HG03280 (cell line): ENCODE results near the gene TBC1D9B.
"Not testable (repeated sequence)": the region's sequence is repeated elsewhere in the genome, so short reads cannot be mapped to it uniquely, and the experiment has no call there.

ENCODE experiments used
- ATAC-seq: cut with Tn5 transposase; IDR thresholded peaks from one replicate; pipeline ENCODE4 v1.9.1; 2021; ENCODE audit warnings: mild to moderate bottlenecking, moderate library complexity; ENCODE audit not compliant: unreplicated experiment

The TBC1D9B gene

DNA sequence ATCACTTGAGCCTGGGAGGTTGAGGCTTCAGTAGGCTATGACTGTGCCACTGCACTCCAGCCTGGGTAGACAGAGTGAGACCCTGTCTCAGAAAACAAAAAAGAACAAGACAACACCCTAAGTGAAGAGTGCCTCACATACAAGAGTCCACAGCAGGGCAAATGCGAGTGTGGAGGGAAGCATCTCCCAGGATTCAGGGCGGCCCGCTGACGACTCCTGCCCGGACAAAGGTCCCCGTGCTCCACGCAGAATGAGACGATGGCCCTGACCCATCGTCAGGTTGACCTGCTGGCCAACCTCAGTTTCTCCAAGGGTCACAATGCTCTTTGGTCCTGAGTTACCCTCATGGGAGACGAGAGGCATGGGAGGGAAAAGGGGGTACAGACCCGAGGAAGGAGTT is 67.4 kb downstream of the TBC1D9B start:
- no peak for ATAC-seq

DNA sequence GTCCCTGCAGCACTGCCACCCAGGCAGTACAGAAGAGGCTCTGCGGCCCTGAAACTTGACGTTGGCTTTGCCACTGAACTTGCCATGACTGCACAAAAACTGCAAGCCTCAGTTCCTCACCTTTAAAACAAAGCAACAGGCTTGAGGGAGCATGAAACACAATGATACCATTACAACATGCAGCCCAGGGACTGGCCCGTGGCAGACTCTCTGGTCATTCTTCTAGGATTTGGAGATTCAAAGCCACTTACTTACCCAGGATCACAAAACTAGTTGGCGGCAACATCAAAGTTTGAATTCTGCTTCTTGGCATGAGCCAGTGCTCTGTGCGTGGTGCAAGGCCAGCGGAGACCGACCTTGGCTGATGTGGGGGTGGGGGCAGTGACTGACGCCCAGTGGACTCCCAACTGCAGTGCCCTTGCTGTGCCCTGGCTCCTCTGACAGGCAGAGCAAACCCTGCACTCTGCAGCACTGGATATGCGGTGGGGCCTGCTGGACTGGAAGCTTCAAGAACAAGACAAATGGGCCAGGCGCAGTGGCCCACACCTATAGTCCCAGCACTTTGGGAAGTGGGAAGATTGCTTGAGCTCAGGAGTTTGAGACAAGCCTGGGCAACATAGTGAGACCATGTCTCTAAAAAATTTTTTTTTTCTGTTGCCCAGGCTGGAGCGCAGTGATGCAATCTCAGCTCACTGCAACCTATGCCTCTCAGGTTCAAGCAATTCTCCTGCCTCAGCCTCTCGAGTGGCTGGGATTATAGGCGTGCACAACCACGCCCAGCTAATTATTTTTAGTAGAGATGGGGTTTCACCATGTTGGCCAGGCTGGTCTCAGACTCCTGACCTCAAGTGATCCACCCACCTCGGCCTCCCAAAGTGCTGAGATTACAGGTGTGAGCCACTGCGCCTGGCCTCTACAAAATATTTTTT is 68.1 kb downstream of the TBC1D9B start:
- ATAC-seq: no peak

DNA sequence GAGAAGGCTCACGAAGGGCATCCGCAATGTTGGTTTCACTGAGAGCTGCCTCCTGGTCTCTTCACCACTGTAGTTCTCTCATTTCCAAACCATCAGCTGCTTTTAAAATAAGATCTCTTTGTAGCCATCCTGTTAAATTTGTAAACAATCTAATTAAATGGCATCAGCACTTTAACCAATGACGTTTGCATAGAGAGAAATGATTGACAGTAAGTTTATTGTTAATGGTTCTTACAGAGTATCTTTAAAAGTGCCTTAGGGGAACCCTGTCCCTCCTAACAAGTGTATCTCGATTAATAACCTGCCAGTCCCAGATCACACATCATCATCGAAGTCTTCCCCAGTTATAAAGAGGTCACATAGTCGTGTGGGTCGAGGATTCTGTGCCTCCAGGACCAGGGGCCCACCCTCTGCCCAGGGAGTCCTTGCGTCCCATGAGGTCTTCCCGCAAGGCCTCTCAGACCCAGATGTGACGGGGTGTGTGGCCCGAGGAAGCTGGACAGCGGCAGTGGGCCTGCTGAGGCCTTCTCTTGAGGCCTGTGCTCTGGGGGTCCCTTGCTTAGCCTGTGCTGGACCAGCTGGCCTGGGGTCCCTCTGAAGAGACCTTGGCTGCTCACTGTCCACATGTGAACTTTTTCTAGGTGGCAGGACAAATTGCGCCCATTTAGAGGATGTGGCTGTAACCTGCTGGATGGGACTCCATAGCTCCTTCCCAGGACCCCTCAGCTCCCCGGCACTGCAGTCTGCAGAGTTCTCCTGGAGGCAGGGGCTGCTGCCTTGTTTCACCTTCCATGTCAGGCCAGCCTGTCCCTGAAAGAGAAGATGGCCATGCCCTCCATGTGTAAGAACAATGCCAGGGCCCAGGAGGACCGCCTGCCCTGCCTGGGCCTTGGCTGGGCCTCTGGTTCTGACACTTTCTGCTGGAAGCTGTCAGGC is 70.4 kb downstream of the TBC1D9B start:
- no peak for ATAC-seq

DNA sequence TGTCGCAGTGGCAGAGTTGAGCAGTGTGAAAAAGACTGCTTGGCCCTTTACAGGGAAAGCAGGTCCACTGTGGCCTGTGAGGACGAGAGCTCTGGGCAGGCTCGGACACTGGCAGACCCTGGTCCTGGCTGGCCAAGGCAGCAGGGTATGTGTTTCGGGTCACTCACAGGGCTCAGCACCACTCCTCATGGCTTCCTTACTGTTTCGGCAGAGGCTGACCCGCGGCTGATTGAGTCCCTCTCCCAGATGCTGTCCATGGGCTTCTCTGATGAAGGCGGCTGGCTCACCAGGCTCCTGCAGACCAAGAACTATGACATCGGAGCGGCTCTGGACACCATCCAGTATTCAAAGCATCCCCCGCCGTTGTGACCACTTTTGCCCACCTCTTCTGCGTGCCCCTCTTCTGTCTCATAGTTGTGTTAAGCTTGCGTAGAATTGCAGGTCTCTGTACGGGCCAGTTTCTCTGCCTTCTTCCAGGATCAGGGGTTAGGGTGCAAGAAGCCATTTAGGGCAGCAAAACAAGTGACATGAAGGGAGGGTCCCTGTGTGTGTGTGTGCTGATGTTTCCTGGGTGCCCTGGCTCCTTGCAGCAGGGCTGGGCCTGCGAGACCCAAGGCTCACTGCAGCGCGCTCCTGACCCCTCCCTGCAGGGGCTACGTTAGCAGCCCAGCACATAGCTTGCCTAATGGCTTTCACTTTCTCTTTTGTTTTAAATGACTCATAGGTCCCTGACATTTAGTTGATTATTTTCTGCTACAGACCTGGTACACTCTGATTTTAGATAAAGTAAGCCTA is 71.3 kb downstream of the TBC1D9B start:
- no peak for ATAC-seq

DNA sequence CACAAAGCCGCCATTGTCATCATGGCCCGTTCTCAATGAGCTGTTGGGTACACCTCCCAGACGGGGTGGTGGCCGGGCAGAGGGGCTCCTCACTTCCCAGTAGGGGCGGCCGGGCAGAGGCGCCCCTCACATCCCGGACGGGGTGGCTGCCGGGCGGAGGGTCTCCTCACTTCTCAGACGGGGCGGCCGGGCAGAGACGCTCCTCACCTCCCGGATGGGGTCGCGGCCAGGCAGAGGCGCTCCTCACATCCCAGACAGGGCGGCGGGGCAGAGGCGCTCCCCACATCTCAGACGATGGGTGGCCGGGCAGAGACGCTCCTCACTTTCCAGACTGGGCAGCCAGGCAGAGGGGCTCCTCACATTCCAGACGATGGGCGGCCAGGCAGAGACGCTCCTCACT is 72.8 kb downstream of the TBC1D9B start:
- not testable (repeated sequence) for ATAC-seq

DNA sequence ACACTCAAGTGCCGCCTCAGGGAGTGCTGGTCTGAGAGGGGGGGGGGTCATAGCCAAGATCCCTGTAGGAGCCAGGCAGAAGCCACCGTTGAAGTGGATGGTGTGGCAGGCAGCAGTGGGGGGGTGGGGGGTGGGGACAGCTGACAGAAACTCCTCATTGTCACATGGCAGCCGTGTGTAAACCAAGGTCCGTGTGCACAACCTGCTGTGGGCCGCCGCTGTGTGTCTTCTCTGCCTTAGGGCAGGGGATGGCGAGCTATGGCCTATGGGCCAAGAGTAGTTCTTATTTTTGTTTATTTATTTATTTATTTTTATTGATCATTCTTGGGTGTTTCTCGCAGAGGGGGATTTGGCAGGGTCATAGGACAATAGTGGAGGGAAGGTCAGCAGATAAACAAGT is 73.6 kb downstream of the TBC1D9B start:
- ATAC-seq: no peak

DNA sequence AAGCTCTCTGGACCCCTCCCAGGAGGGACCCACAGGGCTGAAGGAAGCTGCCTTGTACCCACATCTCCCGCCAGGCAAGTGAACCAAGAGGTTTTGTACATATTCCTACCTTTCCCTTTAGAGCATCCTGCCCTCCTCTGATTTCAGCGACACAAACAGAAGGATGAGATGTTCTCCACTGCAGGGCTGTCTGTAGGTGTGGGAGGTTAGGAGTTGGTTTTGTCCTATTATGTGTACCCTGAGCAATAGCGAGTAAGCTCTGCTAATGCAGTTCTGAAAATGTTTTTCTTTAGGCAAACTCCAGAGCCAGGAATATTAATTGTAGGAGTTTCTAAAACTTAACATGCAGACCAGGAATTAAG is 74.0 kb downstream of the TBC1D9B start:
- no peak for ATAC-seq

DNA sequence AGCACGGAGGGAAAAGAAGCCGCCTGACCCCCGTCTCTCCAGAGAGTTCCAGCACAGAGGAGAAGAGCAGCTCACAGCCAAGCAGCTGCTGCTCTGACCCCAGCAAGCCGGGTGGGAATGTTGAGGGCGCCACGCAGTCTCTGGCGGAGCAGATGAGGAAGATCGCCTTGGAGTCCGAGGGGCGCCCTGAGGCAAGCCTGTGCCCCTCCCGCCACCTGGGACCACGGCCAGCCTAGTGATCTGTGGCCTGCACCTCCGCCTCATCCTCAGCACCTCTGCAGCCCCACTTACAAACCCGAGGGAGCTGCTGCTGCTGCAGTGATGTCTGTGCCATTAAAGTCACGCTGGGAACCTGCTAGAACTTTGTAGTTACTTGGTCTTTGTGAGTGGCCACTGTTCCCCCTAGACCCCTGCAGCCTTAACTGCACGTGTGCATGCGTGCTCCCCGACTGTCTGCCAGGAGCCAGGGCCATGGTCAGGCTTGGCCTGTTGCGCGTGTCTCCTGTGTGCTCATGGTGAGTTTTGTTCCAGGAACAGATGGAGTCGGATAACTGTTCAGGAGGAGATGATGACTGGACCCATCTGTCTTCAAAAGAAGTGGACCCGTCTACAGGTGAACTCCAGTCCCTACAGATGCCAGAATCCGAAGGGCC is 74.5 kb downstream of the TBC1D9B start:
- ATAC-seq: no peak

DNA sequence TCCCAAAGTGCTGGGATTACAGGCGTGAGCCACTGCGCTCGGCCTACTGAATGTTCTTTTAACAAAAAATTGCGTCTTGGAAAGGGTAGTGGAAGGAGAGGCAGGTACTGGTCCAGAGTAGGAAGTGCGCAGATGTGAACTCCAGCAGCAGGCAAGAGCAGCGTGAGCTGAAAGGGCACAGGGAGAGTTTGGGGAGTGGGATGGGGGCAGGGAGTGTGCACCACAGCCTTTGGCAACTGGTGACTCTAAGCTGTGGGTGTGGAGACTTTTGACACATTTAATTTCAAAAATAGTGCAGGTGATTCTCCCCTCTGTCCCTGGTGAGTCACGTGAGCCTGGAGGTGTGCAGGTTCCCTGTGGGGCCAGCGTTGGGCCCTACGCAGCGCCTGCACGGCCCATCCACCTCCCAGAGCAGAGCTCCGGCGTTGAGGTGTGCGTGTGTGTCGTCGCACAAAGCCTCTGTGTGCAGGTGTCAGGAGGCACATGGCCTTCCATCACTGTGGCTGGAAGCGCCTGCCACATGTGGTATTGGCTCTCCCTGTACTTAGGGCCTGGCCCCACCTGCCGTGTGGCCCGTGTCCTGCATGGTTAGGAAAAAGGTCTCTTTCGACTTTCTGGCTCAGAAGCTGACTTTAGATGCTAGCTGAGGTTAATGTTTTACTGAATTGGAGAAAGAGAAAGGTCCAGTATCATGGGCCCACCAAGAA is 75.5 kb downstream of the TBC1D9B start:
- ATAC-seq: no peak

DNA sequence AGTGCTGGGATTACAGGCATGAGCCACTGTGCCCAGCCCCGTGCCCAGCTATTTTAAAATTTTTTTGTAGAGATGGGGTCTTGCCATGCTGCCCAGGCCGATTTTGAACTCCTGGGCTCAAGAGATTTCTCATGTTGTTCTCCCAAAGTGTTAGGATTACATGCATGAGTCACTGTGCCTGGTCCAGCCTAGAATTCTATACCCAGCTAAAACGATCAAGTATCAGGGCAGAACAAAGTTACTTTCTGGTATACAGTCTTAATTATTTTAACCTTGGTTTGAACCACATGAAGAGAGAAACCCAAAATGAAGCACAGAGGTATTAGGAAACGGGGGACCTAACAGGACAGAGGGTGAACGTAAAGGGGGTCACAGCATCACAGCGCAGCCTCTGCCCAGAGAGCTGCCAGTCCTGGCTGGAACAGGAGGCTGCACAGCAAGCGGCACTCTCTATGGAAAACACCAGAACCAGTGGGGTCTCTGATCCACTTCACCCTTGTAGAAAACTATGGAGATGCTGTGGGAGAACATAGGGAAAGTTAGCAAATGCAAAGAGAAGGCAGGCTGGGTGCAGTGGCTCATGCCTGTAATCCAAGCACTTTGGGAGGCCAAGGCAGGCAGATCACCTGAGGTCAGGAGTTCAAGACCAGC is 76.8 kb downstream of the TBC1D9B start:
- no peak for ATAC-seq

DNA sequence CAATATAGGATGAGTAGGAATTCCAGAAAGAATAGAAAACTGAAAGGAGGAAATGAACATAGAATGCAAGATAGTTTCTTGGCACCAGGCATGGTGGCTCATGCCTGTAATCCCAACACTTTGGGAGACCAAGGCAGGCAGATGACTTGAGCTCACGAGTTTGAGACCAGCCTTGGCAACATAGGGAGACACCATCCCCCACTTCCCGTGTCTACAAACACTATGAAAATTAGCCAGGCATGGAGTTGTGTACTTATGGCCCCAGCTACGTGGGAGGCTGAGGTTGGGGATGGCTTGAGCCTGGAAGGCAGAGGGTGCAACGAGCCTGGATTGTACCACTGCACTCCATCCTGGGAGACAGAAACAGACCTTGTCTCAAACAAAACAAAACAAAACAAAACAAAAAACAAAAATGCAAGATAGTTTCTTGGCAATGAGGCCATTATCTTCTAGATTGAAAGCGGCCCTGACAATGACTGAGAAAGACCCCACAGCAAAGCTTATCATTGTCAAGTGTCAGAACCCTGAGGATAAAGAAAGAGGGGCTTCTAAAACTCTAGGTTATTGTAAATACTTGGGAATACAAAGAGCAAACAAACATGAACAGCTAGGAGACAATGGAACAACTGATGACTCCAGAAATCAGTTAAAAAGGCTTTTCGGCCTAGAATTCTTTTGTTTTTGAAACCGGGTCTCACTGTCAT is 77.8 kb downstream of the TBC1D9B start:
- no peak for ATAC-seq

DNA sequence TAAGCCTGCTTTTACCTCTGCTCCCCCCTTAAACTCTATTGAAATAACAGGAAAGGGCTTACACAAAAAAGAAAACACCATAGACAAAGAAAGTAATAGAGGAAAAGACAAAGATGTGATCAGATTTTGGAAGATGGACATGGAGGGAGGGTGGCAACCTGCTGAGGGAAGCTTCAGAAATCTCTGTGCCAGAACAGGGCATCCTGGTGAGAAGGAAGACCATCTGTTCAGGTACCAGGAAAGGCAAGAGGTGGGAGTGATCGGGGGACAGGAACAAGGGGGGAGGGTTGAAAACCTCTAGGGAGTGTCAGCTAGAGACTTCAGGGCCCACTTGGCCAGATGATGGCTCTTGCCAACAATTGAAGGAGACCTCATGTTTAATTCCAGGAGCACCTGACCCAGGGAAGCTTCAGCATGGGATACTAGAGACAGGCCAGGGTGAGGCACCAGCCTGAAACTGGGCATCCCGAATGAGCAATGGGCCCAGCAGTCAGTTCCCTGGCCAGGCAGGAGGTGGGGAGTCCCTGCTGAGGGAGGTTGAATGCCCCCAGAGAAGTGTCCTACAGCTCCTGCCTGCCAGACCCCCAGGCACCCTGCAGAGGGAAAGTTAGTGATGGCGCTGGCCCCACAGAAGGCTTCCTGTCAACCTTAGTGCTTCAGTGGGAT is 78.8 kb downstream of the TBC1D9B start:
- no peak for ATAC-seq

DNA sequence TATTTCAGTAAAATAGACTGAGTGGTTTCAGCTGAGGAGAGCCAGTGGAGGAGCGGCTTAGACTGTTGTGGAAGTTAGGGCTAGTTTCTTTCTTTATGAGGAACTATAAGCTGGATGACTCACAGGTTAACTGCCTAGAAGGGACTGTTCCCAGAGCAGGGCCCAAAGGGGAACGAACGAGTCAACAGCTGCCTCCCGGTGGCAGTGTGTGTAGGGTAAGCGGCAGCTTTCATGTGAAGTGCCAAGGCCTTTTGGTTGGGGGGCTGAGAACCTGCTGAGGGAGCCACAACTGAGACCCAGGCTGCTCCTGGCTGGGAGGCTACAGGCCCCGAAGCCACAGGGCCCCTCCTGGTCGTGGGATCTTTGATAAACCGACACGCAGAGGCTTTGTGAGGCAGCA is 80.0 kb downstream of the TBC1D9B start:
- no peak for ATAC-seq

DNA sequence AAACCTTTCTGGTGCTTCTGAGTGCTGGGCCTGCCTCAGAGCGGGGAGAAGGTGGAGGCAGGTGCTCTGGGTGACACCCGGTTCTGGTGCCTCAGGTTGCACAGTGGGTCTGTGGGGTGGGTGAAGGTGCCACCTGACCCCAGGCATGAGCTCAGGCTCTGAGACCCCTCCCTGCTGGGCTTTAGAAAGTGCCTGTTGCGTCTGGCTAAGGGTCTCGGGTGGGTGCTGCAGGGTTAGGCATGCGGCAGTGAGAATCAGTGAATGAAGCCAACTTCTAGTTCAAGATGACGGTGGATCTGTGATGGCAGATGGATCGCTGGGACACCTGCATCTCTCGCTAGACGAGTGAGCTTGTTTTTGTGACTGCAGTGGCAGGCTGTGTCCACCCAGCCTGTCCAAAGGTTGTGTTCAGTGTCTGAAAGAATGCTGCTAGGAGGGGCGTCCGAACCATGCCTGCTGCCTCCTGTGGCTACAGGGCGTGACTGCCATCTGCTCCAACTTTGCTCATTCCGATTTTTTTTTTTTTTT is 82.0 kb downstream of the TBC1D9B start:
- no peak for ATAC-seq

DNA sequence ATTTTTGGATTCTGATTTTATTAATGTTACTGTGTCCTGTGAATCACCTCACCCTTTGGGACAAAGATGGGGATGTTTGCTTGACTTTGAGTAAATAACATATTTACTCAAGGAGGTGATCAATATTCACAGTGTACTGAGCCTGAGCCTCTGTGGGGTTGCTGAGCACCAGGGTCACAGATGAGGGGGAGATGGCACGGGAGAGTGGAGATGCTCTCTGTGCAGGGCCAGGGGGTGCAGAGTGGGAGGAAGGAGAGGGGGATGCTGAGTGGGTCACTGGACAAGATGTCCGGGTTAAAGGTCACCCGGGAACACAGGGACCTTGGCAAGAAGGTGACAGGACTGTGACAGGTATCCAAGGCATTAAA is 83.0 kb downstream of the TBC1D9B start:
- no peak for ATAC-seq

DNA sequence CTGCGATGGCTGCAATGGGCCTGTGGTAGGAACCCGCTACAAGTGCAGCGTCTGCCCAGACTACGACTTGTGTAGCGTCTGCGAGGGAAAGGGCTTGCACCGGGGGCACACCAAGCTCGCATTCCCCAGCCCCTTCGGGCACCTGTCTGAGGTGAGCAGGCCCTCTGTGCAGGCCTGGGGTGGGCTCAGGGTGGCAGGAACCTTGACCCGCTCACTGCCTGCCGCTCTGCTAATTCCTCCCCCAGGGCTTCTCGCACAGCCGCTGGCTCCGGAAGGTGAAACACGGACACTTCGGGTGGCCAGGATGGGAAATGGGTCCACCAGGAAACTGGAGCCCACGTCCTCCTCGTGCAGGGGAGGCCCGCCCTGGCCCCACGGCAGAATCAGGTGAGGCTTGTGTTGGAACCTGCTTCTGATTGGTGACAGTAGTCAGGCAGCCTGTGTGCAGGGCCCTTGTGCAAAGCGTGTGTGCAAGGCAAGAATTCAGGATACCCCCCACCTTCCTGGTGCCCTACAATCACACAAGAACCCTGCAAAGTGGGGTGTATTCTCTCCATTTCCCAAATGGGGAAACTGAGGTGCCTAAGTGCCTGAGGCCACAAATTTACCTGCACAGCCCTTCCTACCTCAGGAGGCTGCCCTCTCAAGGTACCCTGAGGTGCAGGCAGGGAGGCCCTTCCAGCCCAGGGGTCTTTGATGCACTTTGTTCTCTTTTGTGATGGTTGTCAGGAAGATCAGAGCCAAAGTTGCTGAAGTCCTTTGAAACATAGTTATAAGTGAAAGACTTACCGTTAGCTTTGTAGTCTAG is 83.6 kb downstream of the TBC1D9B start:
- no peak for ATAC-seq

DNA sequence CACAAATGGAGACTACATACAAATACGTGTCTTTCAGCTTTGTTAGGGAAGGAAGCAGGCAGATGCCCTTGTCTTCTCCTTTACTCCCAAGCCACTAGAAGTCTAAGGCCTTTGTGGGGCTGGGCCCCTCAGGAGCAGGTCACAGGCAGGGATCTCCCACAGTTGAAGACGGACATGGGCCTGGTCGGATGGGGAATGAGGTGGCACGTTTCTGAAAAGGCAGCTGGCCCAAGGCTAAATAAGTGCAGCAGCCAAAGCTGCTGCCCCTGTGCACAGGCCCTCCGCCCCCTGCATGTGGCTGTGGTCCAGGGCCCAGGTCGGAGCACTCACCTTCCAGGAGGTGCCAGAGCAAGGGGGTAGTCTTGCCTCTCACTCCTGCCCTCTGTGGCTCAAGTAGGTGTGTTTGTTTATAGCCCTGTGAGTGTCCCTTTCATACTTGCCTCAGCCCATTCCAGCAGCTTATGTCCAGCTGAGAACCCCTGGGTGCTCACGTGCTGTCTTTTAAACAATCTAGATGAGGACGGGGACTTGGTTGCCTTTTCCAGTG is 85.2 kb downstream of the TBC1D9B start:
- no peak for ATAC-seq
